ENCODE results near the gene NDUFB4. TPM values are rescaled to one million over a fixed set of nuclear protein-coding genes. Genes with fewer than 3 reads are reported as not detected.

Gene NDUFB4
- total RNA-seq, 2 donors from 2014 or later, result 83.3 to 159 TPM

DNA sequence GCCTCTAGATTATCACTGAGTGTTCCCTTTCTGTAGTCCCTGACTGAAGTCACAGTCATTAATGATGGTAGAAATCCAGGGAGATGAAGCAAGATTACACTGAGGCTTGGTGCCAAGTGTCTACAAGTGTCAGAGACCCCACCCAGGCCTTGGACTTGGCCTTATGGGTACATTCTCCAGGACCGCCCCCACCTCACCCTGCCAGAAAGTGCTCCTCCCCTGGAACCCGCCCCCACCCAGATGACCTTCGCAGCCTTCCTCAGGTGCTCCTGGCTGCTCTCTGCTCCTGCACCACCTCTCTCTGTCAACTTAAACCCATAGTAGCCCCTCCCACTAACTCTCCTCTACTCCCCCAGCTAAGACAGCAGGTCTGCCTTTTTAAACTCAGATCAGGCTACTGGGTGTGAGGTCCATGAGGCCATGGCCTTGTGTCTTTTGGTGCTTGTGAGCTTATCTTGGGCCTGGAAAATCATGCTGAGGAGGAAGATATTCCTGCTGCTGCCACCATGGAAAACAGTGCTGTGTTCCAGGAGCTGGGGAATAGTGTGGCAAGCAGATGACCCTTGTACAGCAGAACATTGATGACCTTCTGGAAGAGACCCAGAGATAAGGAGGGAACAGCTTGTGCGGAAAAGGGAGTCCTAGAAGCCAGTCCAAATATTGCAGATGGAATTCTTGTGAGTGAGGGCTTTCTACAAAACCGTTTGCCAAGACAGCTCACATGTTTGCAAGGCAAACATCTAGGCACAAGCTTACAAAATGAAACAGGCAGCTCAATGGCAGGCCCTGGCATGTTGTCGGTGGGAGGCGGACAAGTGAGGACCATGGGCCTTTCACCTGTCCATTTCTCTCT is 40.3 kb upstream of the NDUFB4 start:
- WGBS, result 45% methylated on average over 7 of the region's 7 CpGs
- intact Hi-C loops (cut with DNase I), result loop anchor here (2.0 to 10.0 kb wide), 2 partner anchors 211 to 661 kb away; no protein-coding TSS in a partner anchor

DNA sequence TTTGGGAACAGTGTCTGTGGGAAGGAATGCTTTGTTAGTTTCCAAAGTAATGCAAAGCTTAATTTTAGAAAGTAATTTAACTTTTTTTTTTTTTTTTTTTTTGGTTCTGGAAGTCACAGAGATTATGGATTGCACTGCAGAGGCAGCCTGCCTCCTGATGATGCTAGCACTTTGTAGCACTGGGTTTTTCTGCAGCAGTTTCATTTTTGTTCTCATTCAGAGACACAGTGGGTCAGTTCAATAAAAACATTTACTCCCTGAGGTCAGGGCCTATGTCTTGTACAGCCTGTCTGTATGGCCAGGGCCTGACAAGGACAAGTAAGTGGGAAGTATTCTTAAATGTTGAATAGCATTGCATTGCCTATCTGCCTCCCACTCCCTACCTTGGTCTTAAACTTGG is 39.0 kb upstream of the NDUFB4 start:
- Histone ChIP-seq H3K27me3 (replicated peaks; ENCODE audit: insufficient read depth) (no peaks in the 10 kb centered on the region), H3K9me3 (no peaks in the 10 kb centered on the region), H3K4me3 (no peak overlapping the region), H3K36me3 (no peaks in the 10 kb centered on the region), H3K27ac (peak overlapping the region; percentile 76 to 81), H3K4me1 (replicated peaks) (peaks cover 22% of the 10 kb centered on the region)
- intact Hi-C loops (cut with DNase I), result loop anchor here (10.0 kb wide), 1 partner anchor 662 kb away; no protein-coding TSS in a partner anchor
- TF ChIP-seq POLR2A (IDR thresholded peaks at IDR 0.05) (no peak), POLR2AphosphoS5 (IDR thresholded peaks at IDR 0.05) (no peak)
- TF ChIP-seq, protein P1, sequence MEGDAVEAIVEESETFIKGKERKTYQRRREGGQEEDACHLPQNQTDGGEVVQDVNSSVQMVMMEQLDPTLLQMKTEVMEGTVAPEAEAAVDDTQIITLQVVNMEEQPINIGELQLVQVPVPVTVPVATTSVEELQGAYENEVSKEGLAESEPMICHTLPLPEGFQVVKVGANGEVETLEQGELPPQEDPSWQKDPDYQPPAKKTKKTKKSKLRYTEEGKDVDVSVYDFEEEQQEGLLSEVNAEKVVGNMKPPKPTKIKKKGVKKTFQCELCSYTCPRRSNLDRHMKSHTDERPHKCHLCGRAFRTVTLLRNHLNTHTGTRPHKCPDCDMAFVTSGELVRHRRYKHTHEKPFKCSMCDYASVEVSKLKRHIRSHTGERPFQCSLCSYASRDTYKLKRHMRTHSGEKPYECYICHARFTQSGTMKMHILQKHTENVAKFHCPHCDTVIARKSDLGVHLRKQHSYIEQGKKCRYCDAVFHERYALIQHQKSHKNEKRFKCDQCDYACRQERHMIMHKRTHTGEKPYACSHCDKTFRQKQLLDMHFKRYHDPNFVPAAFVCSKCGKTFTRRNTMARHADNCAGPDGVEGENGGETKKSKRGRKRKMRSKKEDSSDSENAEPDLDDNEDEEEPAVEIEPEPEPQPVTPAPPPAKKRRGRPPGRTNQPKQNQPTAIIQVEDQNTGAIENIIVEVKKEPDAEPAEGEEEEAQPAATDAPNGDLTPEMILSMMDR (IDR thresholded peaks at IDR 0.05), result no peak
- DNase-seq (ENCODE audit: low spot score), result no peak

More for the DNA sequence above, 40.3 kb upstream of the NDUFB4 start:
- Histone ChIP-seq H3K9me3 (no peaks in the 10 kb centered on the region), H3K4me1 (replicated peaks) (peaks cover 22% of the 10 kb centered on the region), H3K27me3 (replicated peaks; ENCODE audit: insufficient read depth) (no peaks in the 10 kb centered on the region), H3K36me3 (no peaks in the 10 kb centered on the region), H3K4me3 (no peak overlapping the region), H3K27ac (peak overlapping the region; percentile 76 to 81)
- TF ChIP-seq POLR2A (IDR thresholded peaks at IDR 0.05) (no peak), POLR2AphosphoS5 (IDR thresholded peaks at IDR 0.05) (peak; percentile 94)
- TF ChIP-seq, protein P1 (IDR thresholded peaks at IDR 0.05), result peak in 1 of 4 experiments; percentile 4
- peak; percentile 82 for DNase-seq (ENCODE audit: low spot score)

DNA sequence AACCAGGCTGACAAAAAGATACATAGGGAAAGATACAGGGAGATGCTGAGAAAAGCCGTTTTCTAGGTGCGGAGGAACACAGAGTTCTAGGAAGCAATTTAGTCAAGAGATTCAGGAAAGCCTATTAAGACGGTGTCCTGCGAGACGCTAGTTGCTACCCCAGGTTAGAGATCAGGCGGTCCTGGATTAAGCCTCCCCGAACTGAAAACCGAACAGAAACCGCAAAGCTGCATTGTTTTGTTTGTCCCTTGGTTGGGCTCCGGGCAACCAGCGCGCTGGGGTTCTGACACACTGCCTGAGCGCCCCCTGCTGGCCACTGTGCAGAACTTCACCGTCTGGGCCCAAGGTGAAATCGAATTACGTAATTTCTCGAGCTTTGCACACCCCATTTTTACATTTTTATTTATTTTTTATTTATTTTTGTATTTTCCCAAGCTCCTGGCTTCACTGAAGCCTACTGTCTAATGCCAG is 37.3 kb upstream of the NDUFB4 start:
- H3K36me3 ChIP-seq, result no peaks in the 10 kb centered on the region
- 0% methylated on average over 17 of the region's 17 CpGs for WGBS
- H3K27ac ChIP-seq, result peak overlapping the region; percentile 76 to 81
- no peaks in the 10 kb centered on the region for H3K27me3 ChIP-seq (replicated peaks; ENCODE audit: insufficient read depth)
- DNase-seq (ENCODE audit: low spot score), result peak; percentile 82
- peak; percentile 73 for TF ChIP-seq POLR2AphosphoS5 (IDR thresholded peaks at IDR 0.05)
- TF ChIP-seq, protein P1 (IDR thresholded peaks at IDR 0.05), result peak; percentile 96 to 100 (median 99)
- no peak for TF ChIP-seq POLR2A (IDR thresholded peaks at IDR 0.05)
- intact Hi-C loops (cut with DNase I), result loop anchor here (2.0 to 10.0 kb wide), 3 partner anchors 140 to 664 kb away; no protein-coding TSS in a partner anchor
- H3K9me3 ChIP-seq, result no peaks in the 10 kb centered on the region
- peaks cover 22% of the 10 kb centered on the region for H3K4me1 ChIP-seq (replicated peaks)
- peak overlapping the region; percentile 24 to 35 for H3K4me3 ChIP-seq

DNA sequence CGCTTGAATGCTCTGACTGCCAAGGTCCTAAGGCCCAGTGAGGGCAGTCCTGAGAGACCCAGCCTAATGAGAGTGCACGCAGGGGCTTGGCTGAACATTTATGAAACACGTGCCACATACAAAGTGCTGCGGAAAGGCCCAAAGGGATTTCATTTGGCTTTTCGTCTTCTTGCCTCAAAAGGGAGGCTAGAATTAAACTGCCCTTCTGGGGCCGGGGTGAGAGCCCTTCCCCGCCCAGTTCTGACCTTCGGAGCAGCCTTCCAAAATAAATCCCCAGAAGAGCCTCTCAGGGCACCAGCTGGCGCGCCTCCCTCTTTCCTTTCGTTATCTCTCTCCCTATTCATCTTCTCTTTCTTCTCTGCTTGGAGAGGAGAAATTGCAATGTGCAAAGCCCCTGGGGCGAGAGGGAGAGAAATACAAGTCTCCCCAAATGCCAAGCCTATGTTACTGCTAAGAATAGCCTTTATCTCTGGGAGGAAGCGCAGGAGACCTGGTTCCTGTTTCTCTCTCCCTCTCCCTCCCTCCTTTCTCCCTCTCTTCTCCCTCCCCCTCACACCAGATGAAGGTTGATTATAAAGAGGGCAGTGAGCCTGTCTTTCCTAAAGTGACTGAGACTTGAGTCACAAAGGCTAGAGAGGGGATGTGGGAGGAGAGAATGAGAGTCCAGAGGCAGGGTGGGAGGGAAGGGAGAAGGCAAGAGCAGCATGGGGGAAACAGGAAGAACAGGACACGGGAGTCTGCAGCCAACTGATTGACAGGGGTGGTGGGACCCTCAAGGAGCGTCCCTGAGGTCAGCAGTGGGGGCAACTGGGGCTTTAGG is 36.7 kb upstream of the NDUFB4 start:
- Histone ChIP-seq H3K36me3 (no peaks in the 10 kb centered on the region), H3K4me3 (peak overlapping the region; percentile 24 to 35), H3K27me3 (replicated peaks; ENCODE audit: insufficient read depth) (no peaks in the 10 kb centered on the region), H3K4me1 (replicated peaks) (peaks cover 20% of the 10 kb centered on the region), H3K9me3 (no peaks in the 10 kb centered on the region), H3K27ac (peak overlapping the region; percentile 76 to 81)
- TF ChIP-seq, protein P1 (IDR thresholded peaks at IDR 0.05), result no peak
- TF ChIP-seq POLR2A (IDR thresholded peaks at IDR 0.05) (no peak), POLR2AphosphoS5 (IDR thresholded peaks at IDR 0.05) (no peak)
- DNase-seq (ENCODE audit: low spot score), result no peak
- intact Hi-C loops (cut with DNase I), result loop anchor here (2.0 to 10.0 kb wide), 4 partner anchors 141 to 965 kb away; no protein-coding TSS in a partner anchor
- whole genome bisulfite sequencing, result 25% methylated on average over 15 of the region's 15 CpGs
